SK-N-SH (cell line): ENCODE data around the gene ICE1. TPM values are rescaled to one million over a fixed set of nuclear protein-coding genes. Genes with fewer than 3 reads are reported as not detected.

ENCODE experiments used
- CTCF ChIA-PET: fragments of 300-600, 350-600 bp; formaldehyde crosslinking; extraction: SDS; loops from one replicate; lab custom pipeline; 2021; lab: Yijun Ruan, JAX
- POLR2A ChIA-PET: fragments of 350-600 bp; sonication (Branson Sonifier 250); formaldehyde crosslinking; extraction: SDS; loops from one replicate; lab custom pipeline; 2020; ENCODE audit warnings: antibody characterized with exemption, inconsistent platforms; lab: Yijun Ruan, JAX
- DNase-seq: peaks from one replicate; pipeline ENCODE4 v3.0.0; 2012
- H2AFZ ChIP-seq: fragments of 200-600 bp; sonication (generic); 2 replicates; pipeline ENCODE4 v1.8.1; 2016; ENCODE audit warnings: antibody characterized with exemption, mild to moderate bottlenecking, low read depth
- H3F3A ChIP-seq: fragments of 200-600 bp; sonication (generic); replicated peaks from 2 replicates; pipeline ENCODE3; 2016; ENCODE audit warnings: antibody characterized with exemption, mild to moderate bottlenecking; ENCODE audit not compliant: insufficient read depth
- H3K27ac ChIP-seq, 2 experiments: fragments of 200-500 bp in 1 of 2; fragments of 200-600 bp in 1 of 2; sonication (Bioruptor generic) in 1 of 2; sonication (generic), shearing (Covaris generic) in 1 of 2; 2 replicates each; pipeline versions ENCODE4 v1.5.1 to v1.6.1; 2014 to 2016; ENCODE audit warnings: low read depth in 2 of 2, inconsistent platforms in 1 of 2, low read length in 1 of 2, mild to moderate bottlenecking in 1 of 2, mixed read lengths in 1 of 2
- H3K27me3 ChIP-seq: fragments of 200-600 bp; sonication (generic), shearing (Covaris generic); 2 replicates; pipeline ENCODE4 v1.6.1; 2016; ENCODE audit warnings: mixed run types; ENCODE audit not compliant: insufficient read depth
- H3K36me3 ChIP-seq, 2 experiments: fragments of 200-500 bp in 1 of 2; fragments of 200-600 bp in 1 of 2; sonication (Bioruptor generic) in 1 of 2; sonication (generic) in 1 of 2; replicated peaks in 1 of 2; 2 replicates each; pipeline versions ENCODE3 to v1.5.1; 2014 to 2016; ENCODE audit warnings: low read length in 1 of 2, mild to moderate bottlenecking in 1 of 2; ENCODE audit not compliant: insufficient read depth in 2 of 2, control insufficient read depth in 1 of 2
- H3K4me1 ChIP-seq, 2 experiments: fragments of 200-500 bp in 1 of 2; fragments of 200-600 bp in 1 of 2; sonication (Bioruptor generic) in 1 of 2; sonication (generic), shearing (Covaris generic) in 1 of 2; 2 replicates each; pipeline versions ENCODE4 v1.5.1 to v1.6.1; 2014 to 2016; ENCODE audit warnings: low read depth in 1 of 2, low read length in 1 of 2, mixed run types in 1 of 2; ENCODE audit not compliant: insufficient read depth in 2 of 2, control insufficient read depth in 1 of 2
- H3K4me2 ChIP-seq: fragments of 200-600 bp; sonication (generic), shearing (Covaris generic); 2 replicates; pipeline ENCODE4 v1.6.1; 2017; ENCODE audit warnings: mixed run types
- H3K4me3 ChIP-seq, 2 experiments: fragments of 200-500 bp in 1 of 2; fragments of 200-600 bp in 1 of 2; sonication (Bioruptor generic) in 1 of 2; sonication (generic), shearing (Covaris generic) in 1 of 2; 2 replicates each; pipeline versions ENCODE4 v1.5.1 to v1.8.1; 2014 to 2016; ENCODE audit warnings: low read depth in 2 of 2, inconsistent platforms in 1 of 2, low read length in 1 of 2, mild to moderate bottlenecking in 1 of 2, mixed read lengths in 1 of 2, moderate library complexity in 1 of 2
- H3K79me2 ChIP-seq: fragments of 200-600 bp; sonication (generic); 2 replicates; pipeline ENCODE4 v1.8.1; 2017; ENCODE audit warnings: mild to moderate bottlenecking; ENCODE audit not compliant: insufficient read depth
- H3K9ac ChIP-seq: fragments of 200-600 bp; sonication (generic); 2 replicates; pipeline ENCODE4 v1.6.1; 2017; ENCODE audit warnings: mixed run types
- H3K9me2 ChIP-seq: fragments of 200-600 bp; sonication (generic); 2 replicates; pipeline ENCODE4 v1.6.1; 2017; ENCODE audit warnings: mixed run types
- H3K9me3 ChIP-seq: fragments of 200-600 bp; sonication (generic); 2 replicates; pipeline ENCODE4 v1.6.1; 2017; ENCODE audit warnings: mixed run types, mild to moderate bottlenecking, moderate library complexity
- H4K20me1 ChIP-seq: fragments of 200-600 bp; sonication (generic); 2 replicates; pipeline ENCODE4 v1.6.1; 2017; ENCODE audit warnings: mild to moderate bottlenecking, mixed run types; ENCODE audit not compliant: insufficient read depth
- CHD2 ChIP-seq: fragments of 150-350 bp; IDR thresholded peaks from 2 replicates; pipeline ENCODE4 v1.6.1; 2018; ENCODE audit warnings: low read length; ENCODE audit not compliant: partially characterized antibody
- CTCF ChIP-seq: fragments of 200-600 bp; sonication (generic); IDR thresholded peaks from 2 replicates; pipeline ENCODE4 v1.6.1; 2017; ENCODE audit warnings: antibody characterized with exemption, mild to moderate bottlenecking, moderate library complexity
- ELF1 ChIP-seq: IDR thresholded peaks from 2 replicates; pipeline ENCODE4 v1.4.0; 2012
- EP300 ChIP-seq, 2 experiments: IDR thresholded peaks; 2 replicates each; pipeline versions ENCODE4 v1.4.0 to v1.6.1; 2012; ENCODE audit warnings: borderline replicate concordance in 1 of 2, low read depth in 1 of 2, low read length in 1 of 2
- EZH2phosphoT487 ChIP-seq: fragments of 200-600 bp; sonication (generic); IDR thresholded peaks from 2 replicates; pipeline ENCODE4 v1.6.1; 2017; ENCODE audit warnings: low read depth, mixed run types, mild to moderate bottlenecking, antibody characterized with exemption, moderate library complexity, borderline replicate concordance
- FOXM1 ChIP-seq: IDR thresholded peaks from 2 replicates; pipeline ENCODE4 v1.4.0; 2012; ENCODE audit warnings: low read depth, mild to moderate bottlenecking
- GATA2 ChIP-seq: sonication (generic); formaldehyde crosslinking; IDR thresholded peaks from 2 replicates; pipeline ENCODE4 v1.5.0; 2020; ENCODE audit warnings: mild to moderate bottlenecking, missing genetic modification reagents
- IRF3 ChIP-seq: fragments of 150-350 bp; IDR thresholded peaks from 2 replicates; pipeline ENCODE4 v1.6.1; 2016; ENCODE audit warnings: mild to moderate bottlenecking, low read depth, low read length
- MAX ChIP-seq: IDR thresholded peaks from 2 replicates; pipeline ENCODE4 v1.4.0; 2012; ENCODE audit warnings: low read depth
- NFIC ChIP-seq: IDR thresholded peaks from 2 replicates; pipeline ENCODE4 v1.4.0; 2012; ENCODE audit warnings: borderline replicate concordance
- NRF1 ChIP-seq: IDR thresholded peaks from 2 replicates; pipeline ENCODE4 v1.6.1; 2012; ENCODE audit warnings: low read depth, mild to moderate bottlenecking, low read length
- PBX3 ChIP-seq: IDR thresholded peaks from 2 replicates; pipeline ENCODE4; 2012
- RCOR1 ChIP-seq: fragments of 150-350 bp; IDR thresholded peaks from 2 replicates; pipeline ENCODE4 v1.6.1; 2017; ENCODE audit warnings: antibody characterized with exemption, low read length
- REST ChIP-seq: IDR thresholded peaks from 2 replicates; pipeline ENCODE4 v1.6.1; 2012; ENCODE audit warnings: mild to moderate bottlenecking, low read depth, low read length, moderate library complexity
- RFX5 ChIP-seq: IDR thresholded peaks from 2 replicates; pipeline ENCODE4 v1.6.1; 2012; ENCODE audit warnings: mild to moderate bottlenecking, improper control_type of control experiment, low read length
- SIN3A ChIP-seq: IDR thresholded peaks from 2 replicates; pipeline ENCODE4 v1.6.1; 2012; ENCODE audit warnings: low read depth, mild to moderate bottlenecking, low read length, moderate library complexity, borderline replicate concordance
- TCF12 ChIP-seq: IDR thresholded peaks from 2 replicates; pipeline ENCODE4 v1.4.0; 2012
- USF1 ChIP-seq: IDR thresholded peaks from 2 replicates; pipeline ENCODE4 v1.4.0; 2012; ENCODE audit warnings: low read depth, borderline replicate concordance
- YY1 ChIP-seq: IDR thresholded peaks from 2 replicates; pipeline ENCODE4 v1.4.0; 2012; ENCODE audit warnings: low read depth, mild to moderate bottlenecking
- WGBS: methylation state at CpG from one replicate; pipeline ENCODE4 v1.1.6; 2017; ENCODE audit warnings: low lambda C conversion rate; 5-methylcytosine and 5-hydroxymethylcytosine counted together
- polyA plus RNA-seq, 3 experiments: library from polyadenylated mRNA; depleted of rRNA; stranded (reverse); fragments of >200 nt; gene quantifications; 2 replicates each; pipeline ENCODE4 v1.2.3, GENCODE V29; 2012

Gene ICE1
- polyA plus RNA-seq, 1 of the 3 experiments (the other 2 are of a cell fraction) = 9.4 TPM

GRCh38 chr5:5499442-5499841 lies 77.0 kb downstream of the ICE1 start:
- WGBS = 49% methylated on average over 4 of the region's 7 CpGs
- ChIA-PET CTCF (interaction anchor here (1.1 kb wide), 1 partner anchor 24 kb away, joined by 3 read pairs; no protein-coding TSS in a partner anchor), POLR2A (no interaction called here)
- Histone ChIP-seq H3K27ac (peak overlapping the region in 1 of 2 experiments; percentile 79; a peak in 2 of 4 replicates), H4K20me1 (no peaks in the 10 kb centered on the region), H3K4me1 (peaks cover 0 to 14% of the 10 kb centered on the region in 2 experiments; a peak in 2 of 4 replicates), H3F3A (no peaks in the 10 kb centered on the region), H3K9me2 (no peaks in the 10 kb centered on the region), H3K9ac (no peak overlapping the region), H2AFZ (no peak overlapping the region)
- no peak for DNase-seq
- TF ChIP-seq TCF12 (no peak), NFIC (no peak), RFX5 (no peak), EZH2phosphoT487 (no peak), EP300 (IDR thresholded peaks at IDR 0.05; ENCODE audit: borderline replicate concordance in 1 of 2, low read depth in 1 of 2, low read length in 1 of 2) (no peak), RCOR1 (no peak), IRF3 (no peak), SIN3A (no peak), CHD2 (no peak), ELF1 (no peak), YY1 (no peak), REST (no peak)
- TF ChIP-seq, all 33 proteins: peak for 0
- Histone ChIP-seq H3K4me3 (no peak overlapping the region), H3K27me3 (no peaks in the 10 kb centered on the region), H3K9me3 (no peaks in the 10 kb centered on the region), H3K36me3 (no peaks in the 10 kb centered on the region), H3K79me2 (no peaks in the 10 kb centered on the region), H3K4me2 (no peak overlapping the region)

- ChIA-PET POLR2A (no interaction called here), CTCF (no interaction called here)
- no peak for TF ChIP-seq USF1
- TF ChIP-seq CTCF = no peak
- TF ChIP-seq FOXM1 = no peak
- no peak for TF ChIP-seq RFX5
- TF ChIP-seq PBX3 = no peak
- TF ChIP-seq RCOR1 = no peak
- no peak for TF ChIP-seq GATA2 (CRISPR knock-in tag)
- no peak for TF ChIP-seq NRF1
- no peak for TF ChIP-seq MAX
Measured at GRCh38 chr5:5504325-5504724, 81.8 kb downstream of the ICE1 start.

More at GRCh38 chr5:5504325-5504724, 81.8 kb downstream of the ICE1 start:
- H3K79me2 ChIP-seq = no peaks in the 10 kb centered on the region
- H3K9me2 ChIP-seq = no peaks in the 10 kb centered on the region
- H3K4me2 ChIP-seq = no peak overlapping the region
- H3K4me1 ChIP-seq = peaks cover 0 to 3% of the 10 kb centered on the region in 2 experiments; a peak in 2 of 4 replicates
- no peaks in the 10 kb centered on the region for H3K27me3 ChIP-seq
- H3K27ac ChIP-seq = no peak overlapping the region
- no peaks in the 10 kb centered on the region for H3K9me3 ChIP-seq
- no peaks in the 10 kb centered on the region for H4K20me1 ChIP-seq
- H3K9ac ChIP-seq = no peak overlapping the region
- H3K36me3 ChIP-seq = no peaks in the 10 kb centered on the region
- H3K4me3 ChIP-seq = no peak overlapping the region
- H3F3A ChIP-seq = no peaks in the 10 kb centered on the region
- no peak overlapping the region for H2AFZ ChIP-seq
- no peak for DNase-seq
